ENCODE results near the gene TBX2. TPM values are rescaled to one million over a fixed set of nuclear protein-coding genes. Genes with fewer than 3 reads are reported as not detected.

Gene TBX2
- total and polyA plus RNA-seq, 2 donors (not counting 1 experiment from before 2014, with no cell fraction given) = 40.5 to 148 TPM

DNA sequence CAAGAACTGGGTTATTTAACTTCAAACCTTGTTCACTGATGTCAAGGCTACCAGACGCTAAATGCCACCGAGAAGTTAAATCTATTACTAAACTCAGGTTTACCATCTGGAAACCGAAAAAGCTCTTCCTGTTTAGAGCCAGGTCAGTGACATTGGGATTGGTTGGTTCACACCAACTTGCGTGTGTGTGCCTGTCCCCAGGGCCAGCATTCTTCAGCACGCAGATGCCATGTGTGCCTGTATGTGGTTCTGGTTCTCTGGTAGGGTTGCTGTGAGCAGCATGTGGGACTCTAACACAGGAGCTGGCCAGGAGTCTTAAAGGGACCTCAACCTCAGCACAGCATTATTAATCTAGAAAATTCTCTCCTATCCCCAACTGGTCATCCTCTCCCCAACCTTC, 18.1 kb upstream of the TBX2 start:
- H2AFZ ChIP-seq (ENCODE audit: low read length) = peak overlapping the region; percentile 8
- TF ChIP-seq EZH2 (IDR thresholded peaks at IDR 0.05; ENCODE audit: low read length, missing control alignments) = no peak
- TF ChIP-seq, protein P1, sequence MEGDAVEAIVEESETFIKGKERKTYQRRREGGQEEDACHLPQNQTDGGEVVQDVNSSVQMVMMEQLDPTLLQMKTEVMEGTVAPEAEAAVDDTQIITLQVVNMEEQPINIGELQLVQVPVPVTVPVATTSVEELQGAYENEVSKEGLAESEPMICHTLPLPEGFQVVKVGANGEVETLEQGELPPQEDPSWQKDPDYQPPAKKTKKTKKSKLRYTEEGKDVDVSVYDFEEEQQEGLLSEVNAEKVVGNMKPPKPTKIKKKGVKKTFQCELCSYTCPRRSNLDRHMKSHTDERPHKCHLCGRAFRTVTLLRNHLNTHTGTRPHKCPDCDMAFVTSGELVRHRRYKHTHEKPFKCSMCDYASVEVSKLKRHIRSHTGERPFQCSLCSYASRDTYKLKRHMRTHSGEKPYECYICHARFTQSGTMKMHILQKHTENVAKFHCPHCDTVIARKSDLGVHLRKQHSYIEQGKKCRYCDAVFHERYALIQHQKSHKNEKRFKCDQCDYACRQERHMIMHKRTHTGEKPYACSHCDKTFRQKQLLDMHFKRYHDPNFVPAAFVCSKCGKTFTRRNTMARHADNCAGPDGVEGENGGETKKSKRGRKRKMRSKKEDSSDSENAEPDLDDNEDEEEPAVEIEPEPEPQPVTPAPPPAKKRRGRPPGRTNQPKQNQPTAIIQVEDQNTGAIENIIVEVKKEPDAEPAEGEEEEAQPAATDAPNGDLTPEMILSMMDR (conservative IDR thresholded peaks at IDR 0.05 in 1 of 2, IDR thresholded peaks at IDR 0.05 in 1 of 2; ENCODE audit: low read depth in 1 of 2, low read length in 2 of 2) = no peak
- H4K20me1 ChIP-seq (ENCODE audit: control insufficient read depth, extremely low read depth, insufficient read depth, low read length) = no peaks in the 10 kb centered on the region
- H3K9ac ChIP-seq (ENCODE audit: insufficient read depth, low read length) = no peak overlapping the region
- H3K79me2 ChIP-seq (ENCODE audit: control insufficient read depth, insufficient read depth, low read length) = no peaks in the 10 kb centered on the region
- no peaks in the 10 kb centered on the region for H3K9me3 ChIP-seq (ENCODE audit: control insufficient read depth, insufficient read depth, low read depth, low read length)
- H3K27me3 ChIP-seq (ENCODE audit: control insufficient read depth, insufficient read depth, low read length) = no peaks in the 10 kb centered on the region
- DNase-seq (ENCODE audit: low read depth in 2 of 2) = no peak
- H3K4me1 ChIP-seq (ENCODE audit: control insufficient read depth, extremely low read depth, insufficient read depth, low read length) = peaks cover 31% of the 10 kb centered on the region
- H3K4me3 ChIP-seq (replicated peaks in 1 of 4; ENCODE audit: control extremely low read depth in 1 of 4, insufficient read depth in 1 of 4, low read depth in 3 of 4, low read length in 4 of 4) = no peak overlapping the region
- H3K27ac ChIP-seq (ENCODE audit: insufficient read depth, low read length) = peak overlapping the region; percentile 34
- no peak overlapping the region for H3K4me2 ChIP-seq (ENCODE audit: extremely low read depth, insufficient read depth, low read length)
- no peaks in the 10 kb centered on the region for H3K36me3 ChIP-seq (ENCODE audit: control insufficient read depth, insufficient read depth, low read length)

DNA sequence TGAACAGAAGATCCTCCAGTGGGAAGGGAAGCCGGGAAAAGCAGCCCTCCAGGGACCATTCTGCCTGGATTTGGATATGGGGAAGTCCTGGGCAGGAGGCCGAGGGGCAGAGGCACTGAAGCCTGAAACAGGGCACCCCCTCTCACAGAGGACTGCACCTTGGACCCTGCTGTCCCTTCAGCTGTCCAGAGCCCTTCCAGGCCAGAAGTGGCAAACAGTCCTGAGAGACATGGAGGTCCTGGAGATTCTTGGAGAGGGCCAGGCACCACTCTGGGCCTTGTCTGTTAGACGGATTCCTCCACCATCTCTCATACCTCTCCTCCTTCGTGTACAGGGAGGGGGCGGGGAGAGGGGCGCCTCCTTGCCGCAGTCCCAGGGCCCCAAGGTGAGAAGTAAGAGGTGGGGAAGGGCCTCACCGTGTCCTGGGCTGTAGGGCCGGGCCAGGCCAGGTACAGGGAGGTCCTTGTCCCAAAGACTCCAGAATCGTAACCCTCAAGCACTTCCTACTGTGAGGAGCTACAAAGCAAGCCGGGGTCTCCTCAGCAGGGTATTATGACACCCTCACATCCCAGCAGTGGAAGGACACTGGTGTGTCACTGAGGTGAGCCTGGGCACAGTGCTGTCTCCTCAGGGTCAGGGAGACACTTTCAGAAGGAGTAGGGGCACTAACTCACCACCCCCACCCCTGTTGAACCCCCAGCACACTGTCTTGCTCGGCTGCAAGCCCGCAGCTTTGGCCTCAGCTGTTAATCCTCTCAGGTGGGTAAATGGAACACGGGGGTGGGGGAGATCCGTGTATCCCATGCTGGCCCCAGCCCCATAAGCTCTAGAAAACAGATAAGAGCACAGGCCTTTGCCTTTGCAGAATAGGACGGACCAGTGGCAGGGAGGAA, 16.6 kb upstream of the TBX2 start:
- Histone ChIP-seq H3K4me2 (ENCODE audit: extremely low read depth, insufficient read depth, low read length) (no peak overlapping the region), H3K79me2 (ENCODE audit: control insufficient read depth, insufficient read depth, low read length) (no peaks in the 10 kb centered on the region), H3K9ac (ENCODE audit: insufficient read depth, low read length) (no peak overlapping the region), H4K20me1 (ENCODE audit: control insufficient read depth, extremely low read depth, insufficient read depth, low read length) (no peaks in the 10 kb centered on the region), H3K36me3 (ENCODE audit: control insufficient read depth, insufficient read depth, low read length) (no peaks in the 10 kb centered on the region), H3K4me1 (ENCODE audit: control insufficient read depth, extremely low read depth, insufficient read depth, low read length) (peaks cover 27% of the 10 kb centered on the region), H3K27ac (ENCODE audit: insufficient read depth, low read length) (no peak overlapping the region), H2AFZ (ENCODE audit: low read length) (no peak overlapping the region), H3K27me3 (ENCODE audit: control insufficient read depth, insufficient read depth, low read length) (no peaks in the 10 kb centered on the region), H3K9me3 (ENCODE audit: control insufficient read depth, insufficient read depth, low read depth, low read length) (no peaks in the 10 kb centered on the region), H3K4me3 (replicated peaks in 1 of 4; ENCODE audit: control extremely low read depth in 1 of 4, insufficient read depth in 1 of 4, low read depth in 3 of 4, low read length in 4 of 4) (no peak overlapping the region)
- DNase-seq (ENCODE audit: low read depth in 2 of 2) = no peak
- TF ChIP-seq EZH2 (IDR thresholded peaks at IDR 0.05; ENCODE audit: low read length, missing control alignments) = no peak
- TF ChIP-seq, protein P1 (conservative IDR thresholded peaks at IDR 0.05 in 1 of 2, IDR thresholded peaks at IDR 0.05 in 1 of 2; ENCODE audit: low read depth in 1 of 2, low read length in 2 of 2) = no peak

DNA sequence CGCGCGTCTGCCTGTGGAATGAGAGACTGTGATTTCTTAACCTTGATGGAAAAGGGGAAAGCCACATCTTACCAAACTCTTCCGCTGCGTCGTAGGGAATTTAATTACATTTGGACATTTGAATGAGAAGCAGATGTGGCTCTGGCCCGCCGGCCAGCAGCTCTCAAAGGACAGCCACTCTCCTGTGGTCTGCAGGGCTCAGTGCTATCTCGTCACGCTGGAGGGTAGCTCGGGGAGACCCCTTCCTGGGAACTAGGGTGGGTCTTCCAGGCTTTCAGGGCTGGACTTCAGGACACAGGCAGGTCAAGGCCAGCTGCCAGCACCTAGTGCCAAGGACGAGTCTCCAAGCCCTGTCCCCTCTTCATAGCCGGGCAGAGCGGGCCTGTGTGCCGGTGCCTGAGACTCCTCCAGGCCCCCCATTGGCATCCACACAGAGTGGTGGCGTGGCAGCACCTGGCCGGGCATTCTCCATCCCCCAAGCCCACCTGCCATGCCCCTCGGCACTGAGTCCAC, 15.9 kb upstream of the TBX2 start:
- no peak overlapping the region for H3K4me2 ChIP-seq (ENCODE audit: extremely low read depth, insufficient read depth, low read length)
- no peaks in the 10 kb centered on the region for H3K36me3 ChIP-seq (ENCODE audit: control insufficient read depth, insufficient read depth, low read length)
- DNase-seq (ENCODE audit: low read depth in 2 of 2) = peak in 1 of 2 donors; percentile 29
- peak overlapping the region; percentile 10 for H3K27ac ChIP-seq (ENCODE audit: insufficient read depth, low read length)
- H3K9ac ChIP-seq (ENCODE audit: insufficient read depth, low read length) = no peak overlapping the region
- H3K79me2 ChIP-seq (ENCODE audit: control insufficient read depth, insufficient read depth, low read length) = no peaks in the 10 kb centered on the region
- peaks cover 27% of the 10 kb centered on the region for H3K4me1 ChIP-seq (ENCODE audit: control insufficient read depth, extremely low read depth, insufficient read depth, low read length)
- TF ChIP-seq EZH2 (IDR thresholded peaks at IDR 0.05; ENCODE audit: low read length, missing control alignments) = no peak
- TF ChIP-seq, protein P1 (conservative IDR thresholded peaks at IDR 0.05 in 1 of 2, IDR thresholded peaks at IDR 0.05 in 1 of 2; ENCODE audit: low read depth in 1 of 2, low read length in 2 of 2) = no peak
- H3K9me3 ChIP-seq (ENCODE audit: control insufficient read depth, insufficient read depth, low read depth, low read length) = no peaks in the 10 kb centered on the region
- no peak overlapping the region for H3K4me3 ChIP-seq (replicated peaks in 1 of 4; ENCODE audit: control extremely low read depth in 1 of 4, insufficient read depth in 1 of 4, low read depth in 3 of 4, low read length in 4 of 4)
- H2AFZ ChIP-seq (ENCODE audit: low read length) = no peak overlapping the region
- no peaks in the 10 kb centered on the region for H3K27me3 ChIP-seq (ENCODE audit: control insufficient read depth, insufficient read depth, low read length)
- H4K20me1 ChIP-seq (ENCODE audit: control insufficient read depth, extremely low read depth, insufficient read depth, low read length) = no peaks in the 10 kb centered on the region
